ENCODE data around the gene OR8J1.
"Not testable (repeated sequence)": the region's sequence is repeated elsewhere in the genome, so short reads cannot be mapped to it uniquely, and the experiment has no call there.

Gene OR8J1, protein sequence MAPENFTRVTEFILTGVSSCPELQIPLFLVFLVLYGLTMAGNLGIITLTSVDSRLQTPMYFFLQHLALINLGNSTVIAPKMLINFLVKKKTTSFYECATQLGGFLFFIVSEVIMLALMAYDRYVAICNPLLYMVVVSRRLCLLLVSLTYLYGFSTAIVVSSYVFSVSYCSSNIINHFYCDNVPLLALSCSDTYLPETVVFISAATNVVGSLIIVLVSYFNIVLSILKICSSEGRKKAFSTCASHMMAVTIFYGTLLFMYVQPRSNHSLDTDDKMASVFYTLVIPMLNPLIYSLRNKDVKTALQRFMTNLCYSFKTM

DNA sequence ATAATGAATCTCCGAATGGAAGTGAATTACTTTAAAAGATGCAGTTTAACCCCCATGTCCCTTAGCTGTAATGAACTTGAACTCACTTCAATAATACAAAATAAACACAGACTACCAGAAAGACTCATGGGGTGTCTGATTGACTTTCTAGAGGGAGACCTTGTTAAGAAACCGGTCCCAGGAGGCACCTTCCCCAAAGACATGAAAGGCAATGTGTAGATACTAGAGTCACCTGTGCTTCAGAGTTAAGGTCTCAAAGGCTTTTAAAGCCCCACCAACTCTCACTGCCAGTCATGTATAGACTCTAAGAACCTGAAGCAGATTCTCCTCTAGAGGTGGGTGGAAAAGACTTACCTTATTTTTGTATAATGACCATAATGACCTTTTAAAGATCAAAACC is at the start of gene OR8J1:
Gene OR8J1 (plus strand): TSS at position 301 of the 400 bp plus-strand sequence. CDS start 5,956 bp downstream, outside the sequence.
- no peaks in the 10 kb centered on the region for H3K27me3 Mint-ChIP-seq
- no peak within 1 kb of the TSS for H3K4me3 Mint-ChIP-seq
- H3K27ac Mint-ChIP-seq = no peak within 1 kb of the TSS
- H3K36me3 Mint-ChIP-seq (ENCODE audit: low read depth) = no peaks in the 10 kb centered on the region
- H3K4me1 Mint-ChIP-seq (ENCODE audit: low read depth) = no peaks in the 10 kb centered on the region
- H3K9me3 Mint-ChIP-seq = no peaks in the 10 kb centered on the region

DNA sequence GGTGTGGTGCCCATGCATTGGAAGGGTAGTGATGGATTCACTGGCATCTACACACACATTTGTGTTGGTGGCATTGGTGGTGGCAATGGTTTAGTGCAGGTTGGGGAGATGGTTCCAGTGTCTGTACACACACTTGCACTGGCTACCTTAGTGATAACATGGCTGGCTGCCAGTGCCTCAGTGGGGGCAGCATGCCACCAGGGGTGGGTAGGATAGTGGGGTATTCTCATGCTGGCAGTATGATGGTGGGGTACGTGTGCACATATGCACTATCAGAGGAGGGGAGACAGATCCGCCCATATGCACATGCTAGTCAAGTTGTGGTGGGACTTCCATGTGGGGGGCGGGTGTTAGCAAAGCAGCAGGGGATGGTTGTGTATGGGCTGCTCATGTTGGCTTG is 46.3 kb upstream of the OR8J1 start:
- Mint-ChIP-seq H3K27me3 (no peaks in the 10 kb centered on the region), H3K4me3 (no peak overlapping the region), H3K4me1 (ENCODE audit: low read depth) (no peaks in the 10 kb centered on the region), H3K9me3 (peaks cover 25% of the 10 kb centered on the region), H3K36me3 (ENCODE audit: low read depth) (no peaks in the 10 kb centered on the region), H3K27ac (no peak overlapping the region)

DNA sequence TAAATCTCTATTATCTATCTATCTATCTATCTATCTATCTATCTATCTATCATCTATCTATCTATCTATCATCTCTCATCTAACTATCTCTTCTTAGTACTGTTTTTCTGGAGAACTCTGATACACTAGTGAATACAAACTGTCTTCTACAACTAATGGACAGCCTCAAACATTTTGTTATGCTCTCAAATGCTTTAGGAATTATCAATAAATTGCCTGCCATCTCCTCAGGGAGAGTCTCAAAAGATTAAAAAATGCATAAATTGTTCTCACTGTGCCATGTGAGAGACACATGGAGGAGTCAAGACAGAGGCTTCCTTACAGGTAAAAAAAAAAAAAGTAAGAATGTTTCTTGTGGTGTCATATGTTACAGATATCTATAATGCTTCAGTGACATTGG is 39.2 kb upstream of the OR8J1 start, which contains the start of gene OR8K3:
Gene OR8K3 (plus strand): TSS at position 301 of the 400 bp plus-strand sequence. CDS start 3,163 bp downstream, outside the sequence.
- Mint-ChIP-seq H3K9me3 (peaks cover 24% of the 10 kb centered on the region), H3K4me1 (ENCODE audit: low read depth) (no peaks in the 10 kb centered on the region), H3K27me3 (no peaks in the 10 kb centered on the region), H3K36me3 (ENCODE audit: low read depth) (no peaks in the 10 kb centered on the region), H3K27ac (no peak within 1 kb of the TSS), H3K4me3 (no peak within 1 kb of the TSS)

DNA sequence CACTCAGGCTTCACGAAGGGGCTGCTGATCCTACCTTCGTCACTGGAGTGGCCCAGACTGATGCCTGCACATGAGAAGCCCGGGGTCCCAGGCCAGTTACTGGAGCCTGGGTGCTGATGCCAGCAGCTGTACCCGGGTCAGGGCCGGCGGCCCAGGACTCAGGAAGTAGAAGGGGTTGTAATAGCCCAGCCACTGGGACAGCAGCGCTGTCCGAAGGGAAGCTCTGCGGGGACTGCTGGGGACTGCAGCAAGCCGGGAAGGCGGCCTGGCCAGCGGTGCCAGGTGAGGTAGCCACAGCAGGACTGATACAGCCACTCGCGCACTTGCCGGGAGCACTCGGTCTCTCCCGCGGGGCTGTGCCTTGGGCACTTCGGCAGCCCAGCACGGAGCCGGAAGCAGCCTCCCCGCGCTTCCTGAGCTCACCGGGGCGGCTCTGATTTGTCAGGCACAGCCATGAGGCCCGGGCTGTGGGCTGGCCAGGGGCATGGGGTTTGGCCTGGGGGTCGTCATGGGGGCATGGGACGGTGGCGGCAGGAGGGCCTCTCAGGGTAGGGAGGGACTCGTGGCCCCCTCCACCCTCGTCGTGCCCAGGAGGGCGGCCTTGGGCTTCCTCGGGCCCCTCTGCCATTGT is 22.1 kb upstream of the OR8J1 start:
- Mint-ChIP-seq H3K27ac (no peak overlapping the region), H3K27me3 (no peaks in the 10 kb centered on the region), H3K36me3 (ENCODE audit: low read depth) (no peaks in the 10 kb centered on the region), H3K4me3 (no peak overlapping the region), H3K4me1 (ENCODE audit: low read depth) (no peaks in the 10 kb centered on the region), H3K9me3 (peaks cover 4% of the 10 kb centered on the region)

DNA sequence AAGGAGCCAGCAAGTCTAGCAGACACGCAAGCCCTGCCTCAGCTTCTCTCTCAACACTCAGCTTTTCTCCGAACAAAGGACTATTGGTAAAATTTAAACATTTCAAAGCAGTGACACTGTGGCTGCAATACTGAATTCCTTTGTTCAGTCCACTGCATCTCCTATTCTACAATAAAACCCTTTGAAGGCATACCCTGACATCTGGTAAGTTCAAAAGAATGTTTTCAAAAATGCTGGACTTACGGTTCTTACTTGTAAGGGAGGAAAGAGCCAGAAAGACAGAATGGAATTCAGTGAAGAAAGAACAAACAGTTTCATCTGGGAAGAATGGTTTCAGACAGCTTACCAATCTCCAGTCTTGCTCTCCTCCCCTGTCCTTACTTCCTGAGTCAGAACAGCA is 20.9 kb upstream of the OR8J1 start:
- H3K4me1 Mint-ChIP-seq (ENCODE audit: low read depth) = no peaks in the 10 kb centered on the region
- no peak overlapping the region for H3K4me3 Mint-ChIP-seq
- no peak overlapping the region for H3K27ac Mint-ChIP-seq
- H3K36me3 Mint-ChIP-seq (ENCODE audit: low read depth) = no peaks in the 10 kb centered on the region
- peaks cover 8% of the 10 kb centered on the region for H3K9me3 Mint-ChIP-seq
- no peaks in the 10 kb centered on the region for H3K27me3 Mint-ChIP-seq

DNA sequence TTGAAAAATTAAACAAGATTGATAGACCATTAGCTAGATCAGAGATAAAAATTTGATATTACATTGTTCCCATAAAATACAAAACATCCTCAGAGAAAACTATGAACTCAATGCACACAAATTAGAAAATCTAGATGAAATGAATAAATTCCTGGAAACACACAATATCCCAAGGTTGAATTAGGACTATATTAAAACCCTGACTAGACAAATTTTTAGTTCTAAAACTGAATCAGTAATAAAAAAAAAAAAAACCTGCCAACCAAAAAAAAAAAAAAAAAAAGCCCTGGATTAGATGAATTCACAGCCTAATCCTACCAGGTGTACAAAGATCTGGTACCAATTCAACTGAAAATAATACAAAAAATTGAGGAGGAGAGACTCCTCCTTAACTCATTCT is 13.8 kb upstream of the OR8J1 start:
- H3K4me3 Mint-ChIP-seq = no peak overlapping the region
- no peaks in the 10 kb centered on the region for H3K27me3 Mint-ChIP-seq
- no peaks in the 10 kb centered on the region for H3K36me3 Mint-ChIP-seq (ENCODE audit: low read depth)
- H3K9me3 Mint-ChIP-seq = peaks cover 8% of the 10 kb centered on the region
- no peaks in the 10 kb centered on the region for H3K4me1 Mint-ChIP-seq (ENCODE audit: low read depth)
- no peak overlapping the region for H3K27ac Mint-ChIP-seq

DNA sequence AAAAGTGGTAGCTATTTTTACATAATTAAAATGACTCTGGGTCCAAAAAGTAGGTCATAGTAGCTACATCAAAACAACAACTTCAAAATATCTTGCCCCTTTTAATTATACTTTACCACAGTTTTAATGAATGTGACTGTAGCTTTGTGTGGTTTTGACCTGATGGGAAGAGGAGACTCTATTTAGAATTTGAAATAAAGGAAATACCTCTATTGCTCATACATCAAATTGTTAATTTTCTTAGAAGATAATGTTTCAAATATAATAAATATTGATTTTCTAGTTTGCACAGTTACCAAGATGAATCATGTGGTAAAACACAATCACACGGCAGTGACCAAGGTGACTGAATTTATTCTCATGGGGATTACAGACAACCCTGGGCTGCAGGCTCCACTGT is 8.4 kb upstream of the OR8J1 start, which contains the start of gene OR8K1:
Gene OR8K1 (plus strand): TSS at position 301 of the 400 bp plus-strand sequence. CDS start 0 bp downstream, at position 301.
- H3K36me3 Mint-ChIP-seq (ENCODE audit: low read depth) = no peaks in the 10 kb centered on the region
- peaks cover 12% of the 10 kb centered on the region for H3K9me3 Mint-ChIP-seq
- no peak within 1 kb of the TSS for H3K4me3 Mint-ChIP-seq
- H3K4me1 Mint-ChIP-seq (ENCODE audit: low read depth) = no peaks in the 10 kb centered on the region
- no peak within 1 kb of the TSS for H3K27ac Mint-ChIP-seq
- H3K27me3 Mint-ChIP-seq = no peaks in the 10 kb centered on the region

DNA sequence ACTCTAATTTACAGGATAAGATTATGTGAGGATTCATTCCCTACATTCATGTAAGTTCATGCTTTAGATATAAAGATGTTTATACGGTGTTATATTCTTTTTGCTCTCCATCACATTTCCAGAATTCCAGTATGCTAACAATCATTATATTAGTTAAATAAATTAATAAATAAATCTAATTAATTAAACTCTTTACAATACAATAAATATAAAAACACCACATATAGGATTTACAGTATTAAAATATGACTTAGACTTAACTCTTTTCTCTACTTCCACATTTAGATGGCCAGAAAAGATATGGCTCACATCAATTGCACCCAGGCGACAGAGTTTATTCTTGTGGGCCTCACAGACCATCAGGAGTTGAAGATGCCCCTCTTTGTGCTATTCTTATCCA is 21.2 kb downstream of the OR8J1 start, which contains the start of gene OR8U1:
Gene OR8U1 (plus strand): TSS at position 301 of the 400 bp plus-strand sequence. CDS start 0 bp downstream, at position 301.
- H3K27ac Mint-ChIP-seq = no peak within 1 kb of the TSS
- no peaks in the 10 kb centered on the region for H3K27me3 Mint-ChIP-seq
- H3K9me3 Mint-ChIP-seq = peaks cover 11% of the 10 kb centered on the region
- no peaks in the 10 kb centered on the region for H3K36me3 Mint-ChIP-seq (ENCODE audit: low read depth)
- H3K4me3 Mint-ChIP-seq = no peak within 1 kb of the TSS
- no peaks in the 10 kb centered on the region for H3K4me1 Mint-ChIP-seq (ENCODE audit: low read depth)

DNA sequence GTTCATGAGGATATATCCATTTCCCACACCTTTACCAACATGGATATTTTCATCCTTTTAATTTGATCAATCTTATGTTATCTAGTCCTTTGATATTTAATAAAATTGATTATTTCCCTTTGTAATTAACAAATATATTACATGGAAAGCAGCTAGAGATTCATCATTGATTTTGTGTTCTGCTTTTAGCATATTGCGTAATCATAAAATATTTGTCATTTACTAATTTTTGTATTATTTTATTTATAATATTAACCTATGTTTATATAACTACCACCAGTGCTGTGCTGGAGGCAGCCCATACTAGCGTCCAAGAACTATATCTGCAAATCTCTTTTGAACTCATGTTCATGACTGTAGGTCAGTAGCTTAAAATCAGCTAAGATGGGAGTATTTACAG is 26.0 kb downstream of the OR8J1 start:
- Mint-ChIP-seq H3K27me3 (no peaks in the 10 kb centered on the region), H3K4me1 (ENCODE audit: low read depth) (no peaks in the 10 kb centered on the region), H3K9me3 (peaks cover 15% of the 10 kb centered on the region), H3K36me3 (ENCODE audit: low read depth) (no peaks in the 10 kb centered on the region), H3K4me3 (no peak overlapping the region), H3K27ac (no peak overlapping the region)

DNA sequence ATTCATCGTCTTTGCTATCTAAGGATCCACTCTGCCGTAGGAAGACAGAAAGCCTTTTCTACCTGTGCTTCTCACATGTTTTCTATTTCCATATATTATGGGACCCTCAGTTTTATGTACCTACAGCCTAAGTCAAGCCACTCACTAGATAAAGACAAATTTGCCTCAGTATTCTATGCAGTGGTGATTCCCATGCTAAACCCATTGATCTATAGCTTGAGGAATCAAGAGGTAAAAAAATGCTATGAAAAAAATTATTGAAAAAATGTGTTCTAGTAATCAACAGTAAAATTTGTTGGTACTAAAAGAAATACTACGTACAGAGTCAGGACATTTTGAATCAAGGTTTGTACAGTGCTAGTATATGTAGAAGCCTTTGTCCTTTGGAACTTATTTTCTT is 40.3 kb downstream of the OR8J1 start:
- Mint-ChIP-seq H3K9me3 (peaks cover 3% of the 10 kb centered on the region), H3K4me3 (no peak overlapping the region), H3K27me3 (no peaks in the 10 kb centered on the region), H3K27ac (no peak overlapping the region), H3K36me3 (ENCODE audit: low read depth) (no peaks in the 10 kb centered on the region), H3K4me1 (ENCODE audit: low read depth) (no peaks in the 10 kb centered on the region)

DNA sequence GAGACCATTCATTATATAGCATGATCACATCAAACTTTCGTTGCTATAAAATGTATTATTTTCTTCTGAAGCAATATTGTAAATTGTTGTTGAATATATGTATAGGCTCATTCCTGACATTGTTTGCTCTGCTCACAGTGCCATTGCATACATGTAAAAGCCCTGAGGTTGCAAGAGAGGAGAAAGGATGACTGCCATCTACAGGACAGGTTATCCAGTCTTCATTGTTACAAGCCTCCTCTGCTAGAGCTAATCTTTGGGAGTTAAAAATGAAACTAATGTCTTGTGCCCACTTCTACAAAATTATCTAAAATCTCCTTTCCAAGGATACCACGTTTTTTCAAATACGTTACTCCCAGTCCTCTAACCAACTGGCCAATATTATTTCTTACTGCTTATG is 42.0 kb downstream of the OR8J1 start:
- no peak overlapping the region for H3K27ac Mint-ChIP-seq
- H3K36me3 Mint-ChIP-seq (ENCODE audit: low read depth) = no peaks in the 10 kb centered on the region
- no peaks in the 10 kb centered on the region for H3K27me3 Mint-ChIP-seq
- H3K4me1 Mint-ChIP-seq (ENCODE audit: low read depth) = no peaks in the 10 kb centered on the region
- peaks cover 4% of the 10 kb centered on the region for H3K9me3 Mint-ChIP-seq
- no peak overlapping the region for H3K4me3 Mint-ChIP-seq

DNA sequence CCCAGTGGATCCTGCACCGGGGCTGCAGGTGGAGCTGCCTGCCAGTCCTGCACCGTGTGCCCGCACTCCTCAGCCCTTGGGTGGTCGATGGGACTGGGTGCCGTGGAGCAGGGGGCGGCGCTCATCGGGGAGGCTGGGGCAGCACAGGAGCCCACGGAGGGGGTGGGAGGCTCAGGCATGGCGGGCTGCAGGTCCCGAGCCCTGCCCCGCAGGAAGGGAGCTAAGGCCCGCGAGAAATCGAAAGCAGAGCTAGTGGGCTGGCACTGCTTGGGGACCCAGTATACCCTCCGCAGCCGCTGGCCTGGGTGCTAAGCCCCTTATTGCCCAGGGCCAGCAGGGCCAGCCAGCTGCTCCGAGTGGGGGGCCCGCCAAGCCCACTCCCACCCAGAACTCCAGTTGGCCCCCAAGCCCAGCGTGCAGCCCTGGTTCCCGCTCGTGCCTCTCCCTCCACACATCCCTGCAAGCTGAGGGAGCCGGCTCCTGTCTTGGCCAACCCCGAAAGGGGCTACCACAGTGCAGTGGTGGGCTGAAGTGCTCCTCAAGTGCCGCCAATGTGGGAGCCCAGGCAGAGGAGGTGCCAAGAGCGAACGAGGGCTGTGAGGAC is 47.9 kb downstream of the OR8J1 start:
- not testable (repeated sequence) for H3K27me3 Mint-ChIP-seq; H3K4me3 Mint-ChIP-seq; H3K9me3 Mint-ChIP-seq; H3K4me1 Mint-ChIP-seq (ENCODE audit: low read depth); H3K27ac Mint-ChIP-seq; H3K36me3 Mint-ChIP-seq (ENCODE audit: low read depth)

DNA sequence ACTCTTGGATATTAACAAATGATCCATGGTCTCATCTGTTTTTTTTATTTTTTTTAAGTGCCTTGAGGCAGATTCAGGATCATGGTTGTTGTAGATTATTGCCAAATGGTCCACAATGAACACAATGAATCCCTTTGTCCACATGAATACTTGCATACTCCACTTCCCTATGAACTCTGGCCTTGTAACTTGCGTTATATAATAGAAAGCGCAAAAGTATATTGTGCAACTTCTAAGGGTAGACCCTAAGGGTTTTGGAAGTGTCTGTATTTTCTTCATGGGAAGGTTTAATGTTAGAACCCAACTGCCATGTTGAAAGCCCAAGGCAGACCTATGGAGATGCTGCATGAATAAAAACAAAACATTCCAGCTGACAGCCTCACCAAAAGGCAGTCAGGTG is 50.3 kb downstream of the OR8J1 start:
- H3K27me3 Mint-ChIP-seq = no peaks in the 10 kb centered on the region

DNA sequence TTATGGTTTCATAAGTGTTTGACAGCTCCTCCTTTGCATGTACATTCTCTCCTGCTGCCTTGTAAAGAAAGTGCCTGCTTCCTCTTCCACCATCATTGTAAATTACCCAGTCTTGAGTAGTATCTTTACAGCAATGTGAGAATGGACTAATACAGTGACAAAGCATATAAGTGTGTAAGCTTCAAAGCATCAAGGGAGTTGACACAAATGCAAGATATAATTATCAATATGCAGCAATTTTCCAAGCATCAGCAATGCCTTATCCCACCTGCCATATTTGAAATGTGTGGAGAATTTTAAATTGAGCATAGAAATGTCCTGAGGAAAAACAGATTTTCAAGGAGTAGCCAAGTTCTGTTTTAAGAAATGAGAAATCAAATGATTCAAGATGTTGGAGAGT is 56.7 kb downstream of the OR8J1 start:
- Mint-ChIP-seq H3K4me1 (ENCODE audit: low read depth) (no peaks in the 10 kb centered on the region), H3K27ac (no peak overlapping the region), H3K27me3 (no peaks in the 10 kb centered on the region), H3K9me3 (peaks cover 22% of the 10 kb centered on the region), H3K4me3 (no peak overlapping the region), H3K36me3 (ENCODE audit: low read depth) (no peaks in the 10 kb centered on the region)

More for the DNA sequence above, 50.3 kb downstream of the OR8J1 start:
- Mint-ChIP-seq H3K9me3 (peaks cover 18% of the 10 kb centered on the region), H3K36me3 (ENCODE audit: low read depth) (no peaks in the 10 kb centered on the region), H3K4me3 (no peak overlapping the region), H3K4me1 (ENCODE audit: low read depth) (no peaks in the 10 kb centered on the region), H3K27ac (no peak overlapping the region)
